DND-41 (cell line): ENCODE results near the gene PTPN1.

Source experiments
- EZH2 ChIP-seq: IDR thresholded peaks from 3 replicates; pipeline ENCODE4 v1.6.1; 2012; ENCODE audit warnings: borderline replicate concordance, low read depth, mild to moderate bottlenecking, moderate library complexity, low read length, inconsistent platforms; ENCODE audit not compliant: severe bottlenecking
- TF ChIP-seq, protein P1 (sequence below): IDR thresholded peaks from 2 replicates; pipeline ENCODE4 v1.5.1; 2012; ENCODE audit warnings: borderline replicate concordance, low read length, moderate library complexity, mild to moderate bottlenecking; ENCODE audit not compliant: poor library complexity, severe bottlenecking; ENCODE audit errors: extremely low read depth

GRCh38 chr20:50585678-50586077, 75.5 kb downstream of the PTPN1 start:
- TF ChIP-seq, protein P1, sequence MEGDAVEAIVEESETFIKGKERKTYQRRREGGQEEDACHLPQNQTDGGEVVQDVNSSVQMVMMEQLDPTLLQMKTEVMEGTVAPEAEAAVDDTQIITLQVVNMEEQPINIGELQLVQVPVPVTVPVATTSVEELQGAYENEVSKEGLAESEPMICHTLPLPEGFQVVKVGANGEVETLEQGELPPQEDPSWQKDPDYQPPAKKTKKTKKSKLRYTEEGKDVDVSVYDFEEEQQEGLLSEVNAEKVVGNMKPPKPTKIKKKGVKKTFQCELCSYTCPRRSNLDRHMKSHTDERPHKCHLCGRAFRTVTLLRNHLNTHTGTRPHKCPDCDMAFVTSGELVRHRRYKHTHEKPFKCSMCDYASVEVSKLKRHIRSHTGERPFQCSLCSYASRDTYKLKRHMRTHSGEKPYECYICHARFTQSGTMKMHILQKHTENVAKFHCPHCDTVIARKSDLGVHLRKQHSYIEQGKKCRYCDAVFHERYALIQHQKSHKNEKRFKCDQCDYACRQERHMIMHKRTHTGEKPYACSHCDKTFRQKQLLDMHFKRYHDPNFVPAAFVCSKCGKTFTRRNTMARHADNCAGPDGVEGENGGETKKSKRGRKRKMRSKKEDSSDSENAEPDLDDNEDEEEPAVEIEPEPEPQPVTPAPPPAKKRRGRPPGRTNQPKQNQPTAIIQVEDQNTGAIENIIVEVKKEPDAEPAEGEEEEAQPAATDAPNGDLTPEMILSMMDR = no peak
- TF ChIP-seq EZH2 = no peak
